ENCODE results near the gene ITGB6.

DNA sequence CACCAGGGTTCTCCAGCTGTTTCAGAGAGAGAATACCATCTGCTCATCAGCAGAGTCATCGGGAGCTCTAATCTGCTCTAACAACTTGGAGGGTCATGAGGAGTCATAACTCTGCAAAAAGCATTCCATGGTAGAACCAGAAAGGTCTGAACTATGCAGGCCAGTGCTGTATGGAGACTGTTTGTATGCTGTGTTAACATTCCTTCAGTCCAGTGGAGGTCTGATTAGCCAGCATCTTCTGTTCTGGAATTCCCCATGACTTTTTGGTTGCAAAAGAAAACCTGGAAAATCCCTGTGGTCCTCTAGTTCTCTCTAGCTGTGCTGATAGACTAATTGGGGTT is 9.4 kb upstream of the ITGB6 start:
- TF ChIP-seq, protein P1, sequence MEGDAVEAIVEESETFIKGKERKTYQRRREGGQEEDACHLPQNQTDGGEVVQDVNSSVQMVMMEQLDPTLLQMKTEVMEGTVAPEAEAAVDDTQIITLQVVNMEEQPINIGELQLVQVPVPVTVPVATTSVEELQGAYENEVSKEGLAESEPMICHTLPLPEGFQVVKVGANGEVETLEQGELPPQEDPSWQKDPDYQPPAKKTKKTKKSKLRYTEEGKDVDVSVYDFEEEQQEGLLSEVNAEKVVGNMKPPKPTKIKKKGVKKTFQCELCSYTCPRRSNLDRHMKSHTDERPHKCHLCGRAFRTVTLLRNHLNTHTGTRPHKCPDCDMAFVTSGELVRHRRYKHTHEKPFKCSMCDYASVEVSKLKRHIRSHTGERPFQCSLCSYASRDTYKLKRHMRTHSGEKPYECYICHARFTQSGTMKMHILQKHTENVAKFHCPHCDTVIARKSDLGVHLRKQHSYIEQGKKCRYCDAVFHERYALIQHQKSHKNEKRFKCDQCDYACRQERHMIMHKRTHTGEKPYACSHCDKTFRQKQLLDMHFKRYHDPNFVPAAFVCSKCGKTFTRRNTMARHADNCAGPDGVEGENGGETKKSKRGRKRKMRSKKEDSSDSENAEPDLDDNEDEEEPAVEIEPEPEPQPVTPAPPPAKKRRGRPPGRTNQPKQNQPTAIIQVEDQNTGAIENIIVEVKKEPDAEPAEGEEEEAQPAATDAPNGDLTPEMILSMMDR (IDR thresholded peaks at IDR 0.05) = no peak
- TF ChIP-seq POLR2A (IDR thresholded peaks at IDR 0.05) = no peak

Data from testis (tissue), 2 donors.